NCI-H345 treated with DMSO at 0.1 percent for 48 hours (cell line): ENCODE measurements around the gene CELSR3.

Source experiments
- DNase-seq: peaks from one replicate; lab custom pipeline; 2025; ENCODE audit not compliant: unreplicated experiment; lab: John Stamatoyannopoulos, UW

CELSR3 gene

GRCh38 chr3:48663489-48664312 lies 1.0 kb upstream of the CELSR3 start:
- DNase-seq: peak; percentile 87

GRCh38 chr3:48662145-48662752 lies 437 bp downstream of the CELSR3 start:
- no peak for DNase-seq

GRCh38 chr3:48661501-48662144 lies 1.1 kb downstream of the CELSR3 start:
- no peak for DNase-seq

- DNase-seq: no peak
Measured at GRCh38 chr3:48660800-48661400, 1.8 kb downstream of the CELSR3 start.

GRCh38 chr3:48656841-48657281 lies 5.8 kb downstream of the CELSR3 start:
- DNase-seq: no peak

GRCh38 chr3:48656061-48656840 lies 6.4 kb downstream of the CELSR3 start:
- DNase-seq: no peak

- no peak for DNase-seq
Measured at GRCh38 chr3:48655606-48656005, 7.1 kb downstream of the CELSR3 start.

- DNase-seq: no peak
Measured at GRCh38 chr3:48655063-48655462, 7.6 kb downstream of the CELSR3 start.

- no peak for DNase-seq
Measured at GRCh38 chr3:48652923-48653715, 9.6 kb downstream of the CELSR3 start.

GRCh38 chr3:48651771-48652170 lies 10.9 kb downstream of the CELSR3 start:
- no peak for DNase-seq

GRCh38 chr3:48650723-48651122 lies 12.0 kb downstream of the CELSR3 start:
- no peak for DNase-seq

- DNase-seq: no peak
Measured at GRCh38 chr3:48648188-48648850, 14.4 kb downstream of the CELSR3 start.

- no peak for DNase-seq
Measured at GRCh38 chr3:48647714-48648113, 15.0 kb downstream of the CELSR3 start.

- no peak for DNase-seq
Measured at GRCh38 chr3:48644898-48645760, 17.6 kb downstream of the CELSR3 start.

GRCh38 chr3:48642605-48643004 lies 20.1 kb downstream of the CELSR3 start:
- DNase-seq: no peak

- no peak for DNase-seq
Measured at GRCh38 chr3:48641396-48641795, 21.3 kb downstream of the CELSR3 start.

GRCh38 chr3:48639944-48640606 lies 22.6 kb downstream of the CELSR3 start:
- no peak for DNase-seq

GRCh38 chr3:48637305-48637704 lies 25.4 kb downstream of the CELSR3 start:
- no peak for DNase-seq
